ENCODE results near the gene TTC17. TPM values are rescaled to one million over a fixed set of nuclear protein-coding genes. Genes with fewer than 3 reads are reported as not detected.
"Not testable (repeated sequence)": the region's sequence is repeated elsewhere in the genome, so short reads cannot be mapped to it uniquely, and the experiment has no call there.

Gene TTC17
- total RNA-seq, 1 experiment from 2014 or later = 29.1 TPM

GRCh38 chr11:43381802-43382201, 23.1 kb downstream of the TTC17 start:
- no peak for DNase-seq (ENCODE audit: low read depth)

- no peak for DNase-seq (ENCODE audit: low read depth)
Measured at GRCh38 chr11:43382614-43383013, 23.9 kb downstream of the TTC17 start.

GRCh38 chr11:43384393-43384792, 25.7 kb downstream of the TTC17 start:
- DNase-seq (ENCODE audit: low read depth) = no peak

- DNase-seq (ENCODE audit: low read depth) = no peak
Measured at GRCh38 chr11:43392713-43393112, 34.0 kb downstream of the TTC17 start.

- DNase-seq (ENCODE audit: low read depth) = no peak
Measured at GRCh38 chr11:43393765-43394355, 35.1 kb downstream of the TTC17 start.

GRCh38 chr11:43396617-43397016, 37.9 kb downstream of the TTC17 start:
- no peak for DNase-seq (ENCODE audit: low read depth)

- no peak for DNase-seq (ENCODE audit: low read depth)
Measured at GRCh38 chr11:43397251-43397650, 38.5 kb downstream of the TTC17 start.

- no peak for DNase-seq (ENCODE audit: low read depth)
Measured at GRCh38 chr11:43399983-43400630, 41.4 kb downstream of the TTC17 start.

- DNase-seq (ENCODE audit: low read depth) = no peak
Measured at GRCh38 chr11:43401252-43401651, 42.5 kb downstream of the TTC17 start.

GRCh38 chr11:43401811-43402210, 43.1 kb downstream of the TTC17 start:
- DNase-seq (ENCODE audit: low read depth) = not testable (repeated sequence)

- DNase-seq (ENCODE audit: low read depth) = no peak
Measured at GRCh38 chr11:43403357-43404231, 44.9 kb downstream of the TTC17 start.

- no peak for DNase-seq (ENCODE audit: low read depth)
Measured at GRCh38 chr11:43404406-43404805, 45.7 kb downstream of the TTC17 start.

GRCh38 chr11:43404836-43405479, 46.2 kb downstream of the TTC17 start:
- DNase-seq (ENCODE audit: low read depth) = no peak

- DNase-seq (ENCODE audit: low read depth) = no peak
Measured at GRCh38 chr11:43408277-43408676, 49.6 kb downstream of the TTC17 start.

- no peak for DNase-seq (ENCODE audit: low read depth)
Measured at GRCh38 chr11:43410394-43410793, 51.7 kb downstream of the TTC17 start.

- no peak for DNase-seq (ENCODE audit: low read depth)
Measured at GRCh38 chr11:43418197-43418596, 59.5 kb downstream of the TTC17 start.

GRCh38 chr11:43419460-43419859, 60.7 kb downstream of the TTC17 start:
- DNase-seq (ENCODE audit: low read depth) = peak; percentile 5

GRCh38 chr11:43427971-43428370, 69.3 kb downstream of the TTC17 start:
- no peak for DNase-seq (ENCODE audit: low read depth)

- not testable (repeated sequence) for DNase-seq (ENCODE audit: low read depth)
Measured at GRCh38 chr11:43430916-43431315, 72.2 kb downstream of the TTC17 start.

- DNase-seq (ENCODE audit: low read depth) = no peak
Measured at GRCh38 chr11:43434893-43435292, 76.2 kb downstream of the TTC17 start.

GRCh38 chr11:43440486-43440885, 81.8 kb downstream of the TTC17 start:
- DNase-seq (ENCODE audit: low read depth) = no peak

- DNase-seq (ENCODE audit: low read depth) = no peak
Measured at GRCh38 chr11:43443811-43444210, 85.1 kb downstream of the TTC17 start.
